HEK293T (cell line): Measurements from ENCODE around the gene NF1.

ENCODE experiments used
- FOXM1 ChIP-seq: fragments of 450-650 bp; IDR thresholded peaks from 2 replicates; pipeline ENCODE4 v1.6.1; 2017; ENCODE audit warnings: mild to moderate bottlenecking, borderline replicate concordance
- HDGF ChIP-seq: fragments of 450-650 bp; IDR thresholded peaks from 2 replicates; pipeline ENCODE4 v1.6.1; 2017; ENCODE audit warnings: antibody characterized with exemption, borderline replicate concordance

DNA sequence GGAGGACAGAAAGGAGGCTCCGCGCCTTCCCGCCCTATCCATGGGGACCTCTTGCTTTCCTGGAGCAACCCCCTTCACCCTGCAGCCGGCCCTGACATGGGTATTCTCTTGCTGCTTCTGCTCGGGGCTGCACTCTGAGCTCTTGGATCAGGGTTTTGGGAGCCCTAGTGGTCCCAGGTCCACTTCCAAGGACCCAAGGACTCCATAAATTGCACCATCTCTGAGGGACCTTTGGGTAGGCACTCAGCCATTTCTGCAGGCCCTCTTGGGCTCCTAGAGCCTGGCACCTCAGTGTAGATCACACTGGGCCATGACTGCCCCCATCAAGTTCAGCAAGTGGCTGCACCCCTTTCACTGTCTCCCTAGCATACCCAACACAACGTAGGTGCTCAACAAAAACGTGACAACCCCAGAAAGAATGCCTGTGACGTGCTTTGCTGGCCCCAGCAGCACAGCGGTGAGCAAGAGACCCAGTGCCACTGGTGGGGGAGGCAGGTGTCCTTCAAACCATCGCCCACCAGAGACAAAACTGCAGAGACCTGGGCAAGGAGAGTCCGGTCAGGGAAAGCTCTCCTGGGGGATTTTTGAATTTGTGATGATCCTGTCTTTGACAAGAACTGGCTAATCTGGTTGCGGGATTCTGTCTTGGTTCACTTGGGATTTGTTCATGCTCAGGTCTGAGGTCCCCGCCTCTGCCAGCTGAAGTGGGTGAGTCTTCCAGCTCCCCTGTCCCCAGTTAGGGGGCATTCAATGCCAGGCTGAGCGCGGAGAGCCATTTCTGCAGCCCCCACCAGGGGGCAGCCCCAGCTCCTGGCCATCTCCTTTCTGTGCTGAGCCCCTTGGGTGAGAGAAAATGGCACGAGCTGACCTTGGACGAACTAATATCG, 294.2 kb downstream of the NF1 start:
- no peak for TF ChIP-seq HDGF
- TF ChIP-seq FOXM1 = no peak
